GM23338 (cell line): ENCODE results near the gene CREB3L4. TPM values are rescaled to one million over a fixed set of nuclear protein-coding genes. Genes with fewer than 3 reads are reported as not detected.

ENCODE experiments used
- ATAC-seq: fragments of 200-7000 bp; cut with Tn5 transposase; 3 replicates; pipeline ENCODE4 v1.9.1; 2020
- DNase-seq: peaks from one replicate; pipeline ENCODE4 v3.0.0-alpha.2; 2015; ENCODE audit warnings: low spot score
- H2AFZ ChIP-seq: fragments of 200-600 bp; sonication (generic); 2 replicates; pipeline ENCODE4 v1.8.0; 2016; ENCODE audit warnings: antibody characterized with exemption, mild to moderate bottlenecking, moderate library complexity
- H3F3A ChIP-seq: fragments of 200-600 bp; sonication (generic); replicated peaks from 2 replicates; pipeline ENCODE4 v1.8.0; 2017; ENCODE audit warnings: antibody characterized with exemption, mixed run types, low read depth
- H3K27ac ChIP-seq: fragments of 200-600 bp; sonication (generic); 2 replicates; pipeline ENCODE4 v1.6.1; 2016; ENCODE audit warnings: low read depth
- H3K27me3 ChIP-seq: fragments of 200-600 bp; sonication (generic); 2 replicates; pipeline ENCODE4 v1.8.0; 2016; ENCODE audit warnings: mild to moderate bottlenecking, mixed run types, moderate library complexity; ENCODE audit not compliant: insufficient read depth
- H3K36me3 ChIP-seq: fragments of 200-600 bp; sonication (generic); 2 replicates; pipeline ENCODE4 v1.8.0; 2016; ENCODE audit warnings: mild to moderate bottlenecking; ENCODE audit not compliant: insufficient read depth
- H3K4me1 ChIP-seq: fragments of 200-600 bp; sonication (generic); 2 replicates; pipeline ENCODE4 v1.8.0; 2016; ENCODE audit warnings: mild to moderate bottlenecking, moderate library complexity; ENCODE audit not compliant: insufficient read depth
- H3K4me2 ChIP-seq: fragments of 200-600 bp; sonication (generic); 2 replicates; pipeline ENCODE4 v1.7.1; 2017; ENCODE audit warnings: mixed run types
- H3K4me3 ChIP-seq: fragments of 200-600 bp; sonication (generic); 2 replicates; pipeline ENCODE4 v1.6.1; 2016; ENCODE audit warnings: mixed run types
- H3K79me2 ChIP-seq: fragments of 200-600 bp; sonication (generic); replicated peaks from 2 replicates; pipeline ENCODE4 v1.8.0; 2017; ENCODE audit warnings: mild to moderate bottlenecking; ENCODE audit not compliant: insufficient read depth
- H3K9me2 ChIP-seq: fragments of 200-600 bp; sonication (generic); 2 replicates; pipeline ENCODE4 v1.8.0; 2017; ENCODE audit not compliant: insufficient read depth
- H4K20me1 ChIP-seq: fragments of 200-600 bp; sonication (generic); replicated peaks from 2 replicates; pipeline ENCODE4 v1.8.0; 2017; ENCODE audit warnings: mild to moderate bottlenecking; ENCODE audit not compliant: insufficient read depth
- H3K27ac Mint-ChIP-seq: 2 replicates; pipeline ENCODE4 v1.8.0; 2020; ENCODE audit warnings: inconsistent platforms, mild to moderate bottlenecking, moderate library complexity, mixed read lengths
- H3K27me3 Mint-ChIP-seq: 3 replicates; pipeline ENCODE4 v1.8.0; 2022; ENCODE audit warnings: low read depth, mild to moderate bottlenecking, moderate library complexity, mixed read lengths, inconsistent platforms; ENCODE audit not compliant: insufficient read depth, poor library complexity
- H3K36me3 Mint-ChIP-seq: 3 replicates; pipeline ENCODE4 v1.8.0; 2021; ENCODE audit warnings: low read depth, mild to moderate bottlenecking, inconsistent platforms, moderate library complexity, mixed read lengths
- H3K4me1 Mint-ChIP-seq: 3 replicates; pipeline ENCODE4 v1.8.0; 2020; ENCODE audit warnings: mild to moderate bottlenecking, inconsistent platforms, mixed read lengths
- H3K4me3 Mint-ChIP-seq: 3 replicates; pipeline ENCODE4 v1.8.0; 2021; ENCODE audit warnings: moderate library complexity, mild to moderate bottlenecking, inconsistent platforms, mixed read lengths
- H3K9me3 Mint-ChIP-seq: 3 replicates; pipeline ENCODE4 v1.8.0; 2020; ENCODE audit warnings: moderate library complexity, mild to moderate bottlenecking, inconsistent platforms, mixed read lengths
- CREB1 ChIP-seq: fragments of 250-450 bp; sonication (Bioruptor Pico); IDR thresholded peaks from 2 replicates; pipeline ENCODE4 v1.5.0; 2020; ENCODE audit warnings: low read depth, mild to moderate bottlenecking, moderate library complexity
- EZH2 ChIP-seq: fragments of 200-600 bp; sonication (generic); IDR thresholded peaks from one replicate; pipeline ENCODE4 v1.8.0; 2017; ENCODE audit warnings: antibody characterized with exemption, mild to moderate bottlenecking, low read depth; ENCODE audit not compliant: unreplicated experiment
- EZH2phosphoT487 ChIP-seq: fragments of 200-600 bp; sonication (generic); IDR thresholded peaks from one replicate; pipeline ENCODE4 v1.8.1; 2018; ENCODE audit warnings: antibody characterized with exemption; ENCODE audit not compliant: unreplicated experiment
- JUNB ChIP-seq: IDR thresholded peaks from one replicate; pipeline ENCODE4 v1.6.1; 2016; ENCODE audit warnings: antibody characterized with exemption; ENCODE audit not compliant: unreplicated experiment
- NANOG ChIP-seq: IDR thresholded peaks from 2 replicates; pipeline ENCODE4 v1.6.1; 2016; ENCODE audit warnings: antibody characterized with exemption, borderline replicate concordance
- POLR2AphosphoS5 ChIP-seq: IDR thresholded peaks from 2 replicates; pipeline ENCODE4 v1.6.1; 2016; ENCODE audit warnings: antibody characterized with exemption, low read depth
- STAT1 ChIP-seq: IDR thresholded peaks from one replicate; pipeline ENCODE4 v1.6.1; 2016; ENCODE audit warnings: antibody characterized with exemption; ENCODE audit not compliant: unreplicated experiment
- ZNF114 ChIP-seq: fragments of 250-450 bp; sonication (Bioruptor Pico); IDR thresholded peaks from 2 replicates; pipeline ENCODE4 v1.5.0; 2020; ENCODE audit warnings: mild to moderate bottlenecking, moderate library complexity
- ZNF331 ChIP-seq: fragments of 250-450 bp; sonication (Bioruptor Pico); IDR thresholded peaks from 2 replicates; pipeline ENCODE4 v1.5.0; 2020; ENCODE audit warnings: low read depth, mild to moderate bottlenecking, moderate library complexity
- polyA plus RNA-seq: library from polyadenylated mRNA; unstranded; fragments of >200 nt; fragmentation: Nextera tagmentation; extraction: Ambion mirVana; gene quantifications from 2 replicates; pipeline ENCODE4 v1.2.1, GENCODE V29; 2016
- total RNA-seq: library from RNA; depleted of rRNA; stranded (reverse); fragments of >200 nt; shearing (Covaris generic); gene quantifications from 2 replicates; pipeline ENCODE4 v1.2.3, GENCODE V29; 2014
- TF ChIP-seq, protein P1 (sequence below), 2 experiments: fragments of 200-600 bp in 1 of 2; sonication (generic) in 1 of 2; conservative IDR thresholded peaks; 2 replicates each; pipeline versions ENCODE4 v1.5.1 to v1.6.1; 2016 to 2017; ENCODE audit warnings: antibody characterized with exemption in 2 of 2, low read depth in 2 of 2, mild to moderate bottlenecking in 2 of 2, moderate library complexity in 1 of 2
- TF ChIP-seq, protein P2 (sequence below): IDR thresholded peaks from 2 replicates; pipeline ENCODE4 v1.6.1; 2016; ENCODE audit warnings: antibody characterized with exemption
- TF ChIP-seq, protein P3 (sequence below): IDR thresholded peaks from one replicate; pipeline ENCODE4 v1.6.1; 2018; ENCODE audit warnings: antibody characterized with exemption; ENCODE audit not compliant: unreplicated experiment
- TF ChIP-seq, protein P4 (sequence below): fragments of 250-450 bp; sonication (Bioruptor Pico); IDR thresholded peaks from 2 replicates; pipeline ENCODE4 v1.5.0; 2020; ENCODE audit warnings: mild to moderate bottlenecking, moderate library complexity

Gene CREB3L4
- total and polyA plus RNA-seq, 2 experiments from 2014 or later: 19.3 to 26.8 TPM

DNA sequence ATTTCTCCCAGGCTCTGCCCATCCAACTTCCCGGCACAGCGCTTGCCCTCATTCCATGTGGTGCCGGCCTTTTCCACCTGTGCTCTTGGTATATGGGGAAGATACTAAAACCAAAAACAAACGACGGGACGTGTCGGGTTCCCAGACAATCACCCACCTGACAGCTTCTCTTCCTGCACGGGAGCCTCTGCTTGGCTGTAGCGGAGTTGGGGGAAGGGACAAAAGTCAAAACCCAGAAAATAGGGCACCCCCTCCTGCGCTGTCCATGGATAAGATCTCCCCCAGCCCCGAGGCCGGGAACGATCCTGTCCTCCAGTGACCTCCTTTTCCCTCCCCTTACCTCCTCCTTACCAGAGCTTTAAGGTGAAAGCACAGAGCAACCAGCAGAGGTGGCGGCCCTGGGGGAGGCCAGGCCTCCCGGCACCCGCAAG is 9.1 kb downstream of the CREB3L4 start:
- Histone ChIP-seq H3K79me2 (peaks cover 18% of the 10 kb centered on the region), H2AFZ (peak overlapping the region; percentile 73), H3K36me3 (peaks cover 25% of the 10 kb centered on the region; the same call in 1 of the 2 replicates), H3K4me2 (peak overlapping the region; percentile 91), H3F3A (peaks cover 36% of the 10 kb centered on the region), H3K4me1 (no peaks in the 10 kb centered on the region), H3K4me3 (peak overlapping the region; percentile 99), H4K20me1 (no peaks in the 10 kb centered on the region; the same call in 1 of the 2 replicates), H3K27me3 (no peaks in the 10 kb centered on the region), H3K27ac (peak overlapping the region; percentile 85), H3K9me2 (no peaks in the 10 kb centered on the region)
- Mint-ChIP-seq H3K4me1 (peaks cover 20% of the 10 kb centered on the region), H3K27ac (peak overlapping the region; percentile 92), H3K4me3 (peak overlapping the region; percentile 97), H3K36me3 (peaks cover 69% of the 10 kb centered on the region), H3K9me3 (no peaks in the 10 kb centered on the region), H3K27me3 (peaks cover 10% of the 10 kb centered on the region)
- DNase-seq: peak; percentile 35
- ATAC-seq: no peak; the same call in 1 of the 3 replicates
- TF ChIP-seq EZH2phosphoT487 (no peak), ZNF331 (CRISPR knock-in tag) (no peak), STAT1 (no peak), NANOG (no peak), ZNF114 (CRISPR knock-in tag) (no peak), CREB1 (no peak), JUNB (no peak), POLR2AphosphoS5 (no peak), EZH2 (no peak)
- TF ChIP-seq, protein P1, sequence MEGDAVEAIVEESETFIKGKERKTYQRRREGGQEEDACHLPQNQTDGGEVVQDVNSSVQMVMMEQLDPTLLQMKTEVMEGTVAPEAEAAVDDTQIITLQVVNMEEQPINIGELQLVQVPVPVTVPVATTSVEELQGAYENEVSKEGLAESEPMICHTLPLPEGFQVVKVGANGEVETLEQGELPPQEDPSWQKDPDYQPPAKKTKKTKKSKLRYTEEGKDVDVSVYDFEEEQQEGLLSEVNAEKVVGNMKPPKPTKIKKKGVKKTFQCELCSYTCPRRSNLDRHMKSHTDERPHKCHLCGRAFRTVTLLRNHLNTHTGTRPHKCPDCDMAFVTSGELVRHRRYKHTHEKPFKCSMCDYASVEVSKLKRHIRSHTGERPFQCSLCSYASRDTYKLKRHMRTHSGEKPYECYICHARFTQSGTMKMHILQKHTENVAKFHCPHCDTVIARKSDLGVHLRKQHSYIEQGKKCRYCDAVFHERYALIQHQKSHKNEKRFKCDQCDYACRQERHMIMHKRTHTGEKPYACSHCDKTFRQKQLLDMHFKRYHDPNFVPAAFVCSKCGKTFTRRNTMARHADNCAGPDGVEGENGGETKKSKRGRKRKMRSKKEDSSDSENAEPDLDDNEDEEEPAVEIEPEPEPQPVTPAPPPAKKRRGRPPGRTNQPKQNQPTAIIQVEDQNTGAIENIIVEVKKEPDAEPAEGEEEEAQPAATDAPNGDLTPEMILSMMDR (conservative IDR thresholded peaks at IDR 0.05; ENCODE audit: low read depth in 2 of 2): no peak
- TF ChIP-seq, protein P2, sequence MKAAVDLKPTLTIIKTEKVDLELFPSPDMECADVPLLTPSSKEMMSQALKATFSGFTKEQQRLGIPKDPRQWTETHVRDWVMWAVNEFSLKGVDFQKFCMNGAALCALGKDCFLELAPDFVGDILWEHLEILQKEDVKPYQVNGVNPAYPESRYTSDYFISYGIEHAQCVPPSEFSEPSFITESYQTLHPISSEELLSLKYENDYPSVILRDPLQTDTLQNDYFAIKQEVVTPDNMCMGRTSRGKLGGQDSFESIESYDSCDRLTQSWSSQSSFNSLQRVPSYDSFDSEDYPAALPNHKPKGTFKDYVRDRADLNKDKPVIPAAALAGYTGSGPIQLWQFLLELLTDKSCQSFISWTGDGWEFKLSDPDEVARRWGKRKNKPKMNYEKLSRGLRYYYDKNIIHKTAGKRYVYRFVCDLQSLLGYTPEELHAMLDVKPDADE: no peak
- TF ChIP-seq, protein P3, sequence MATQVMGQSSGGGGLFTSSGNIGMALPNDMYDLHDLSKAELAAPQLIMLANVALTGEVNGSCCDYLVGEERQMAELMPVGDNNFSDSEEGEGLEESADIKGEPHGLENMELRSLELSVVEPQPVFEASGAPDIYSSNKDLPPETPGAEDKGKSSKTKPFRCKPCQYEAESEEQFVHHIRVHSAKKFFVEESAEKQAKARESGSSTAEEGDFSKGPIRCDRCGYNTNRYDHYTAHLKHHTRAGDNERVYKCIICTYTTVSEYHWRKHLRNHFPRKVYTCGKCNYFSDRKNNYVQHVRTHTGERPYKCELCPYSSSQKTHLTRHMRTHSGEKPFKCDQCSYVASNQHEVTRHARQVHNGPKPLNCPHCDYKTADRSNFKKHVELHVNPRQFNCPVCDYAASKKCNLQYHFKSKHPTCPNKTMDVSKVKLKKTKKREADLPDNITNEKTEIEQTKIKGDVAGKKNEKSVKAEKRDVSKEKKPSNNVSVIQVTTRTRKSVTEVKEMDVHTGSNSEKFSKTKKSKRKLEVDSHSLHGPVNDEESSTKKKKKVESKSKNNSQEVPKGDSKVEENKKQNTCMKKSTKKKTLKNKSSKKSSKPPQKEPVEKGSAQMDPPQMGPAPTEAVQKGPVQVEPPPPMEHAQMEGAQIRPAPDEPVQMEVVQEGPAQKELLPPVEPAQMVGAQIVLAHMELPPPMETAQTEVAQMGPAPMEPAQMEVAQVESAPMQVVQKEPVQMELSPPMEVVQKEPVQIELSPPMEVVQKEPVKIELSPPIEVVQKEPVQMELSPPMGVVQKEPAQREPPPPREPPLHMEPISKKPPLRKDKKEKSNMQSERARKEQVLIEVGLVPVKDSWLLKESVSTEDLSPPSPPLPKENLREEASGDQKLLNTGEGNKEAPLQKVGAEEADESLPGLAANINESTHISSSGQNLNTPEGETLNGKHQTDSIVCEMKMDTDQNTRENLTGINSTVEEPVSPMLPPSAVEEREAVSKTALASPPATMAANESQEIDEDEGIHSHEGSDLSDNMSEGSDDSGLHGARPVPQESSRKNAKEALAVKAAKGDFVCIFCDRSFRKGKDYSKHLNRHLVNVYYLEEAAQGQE: no peak
- TF ChIP-seq, protein P4, sequence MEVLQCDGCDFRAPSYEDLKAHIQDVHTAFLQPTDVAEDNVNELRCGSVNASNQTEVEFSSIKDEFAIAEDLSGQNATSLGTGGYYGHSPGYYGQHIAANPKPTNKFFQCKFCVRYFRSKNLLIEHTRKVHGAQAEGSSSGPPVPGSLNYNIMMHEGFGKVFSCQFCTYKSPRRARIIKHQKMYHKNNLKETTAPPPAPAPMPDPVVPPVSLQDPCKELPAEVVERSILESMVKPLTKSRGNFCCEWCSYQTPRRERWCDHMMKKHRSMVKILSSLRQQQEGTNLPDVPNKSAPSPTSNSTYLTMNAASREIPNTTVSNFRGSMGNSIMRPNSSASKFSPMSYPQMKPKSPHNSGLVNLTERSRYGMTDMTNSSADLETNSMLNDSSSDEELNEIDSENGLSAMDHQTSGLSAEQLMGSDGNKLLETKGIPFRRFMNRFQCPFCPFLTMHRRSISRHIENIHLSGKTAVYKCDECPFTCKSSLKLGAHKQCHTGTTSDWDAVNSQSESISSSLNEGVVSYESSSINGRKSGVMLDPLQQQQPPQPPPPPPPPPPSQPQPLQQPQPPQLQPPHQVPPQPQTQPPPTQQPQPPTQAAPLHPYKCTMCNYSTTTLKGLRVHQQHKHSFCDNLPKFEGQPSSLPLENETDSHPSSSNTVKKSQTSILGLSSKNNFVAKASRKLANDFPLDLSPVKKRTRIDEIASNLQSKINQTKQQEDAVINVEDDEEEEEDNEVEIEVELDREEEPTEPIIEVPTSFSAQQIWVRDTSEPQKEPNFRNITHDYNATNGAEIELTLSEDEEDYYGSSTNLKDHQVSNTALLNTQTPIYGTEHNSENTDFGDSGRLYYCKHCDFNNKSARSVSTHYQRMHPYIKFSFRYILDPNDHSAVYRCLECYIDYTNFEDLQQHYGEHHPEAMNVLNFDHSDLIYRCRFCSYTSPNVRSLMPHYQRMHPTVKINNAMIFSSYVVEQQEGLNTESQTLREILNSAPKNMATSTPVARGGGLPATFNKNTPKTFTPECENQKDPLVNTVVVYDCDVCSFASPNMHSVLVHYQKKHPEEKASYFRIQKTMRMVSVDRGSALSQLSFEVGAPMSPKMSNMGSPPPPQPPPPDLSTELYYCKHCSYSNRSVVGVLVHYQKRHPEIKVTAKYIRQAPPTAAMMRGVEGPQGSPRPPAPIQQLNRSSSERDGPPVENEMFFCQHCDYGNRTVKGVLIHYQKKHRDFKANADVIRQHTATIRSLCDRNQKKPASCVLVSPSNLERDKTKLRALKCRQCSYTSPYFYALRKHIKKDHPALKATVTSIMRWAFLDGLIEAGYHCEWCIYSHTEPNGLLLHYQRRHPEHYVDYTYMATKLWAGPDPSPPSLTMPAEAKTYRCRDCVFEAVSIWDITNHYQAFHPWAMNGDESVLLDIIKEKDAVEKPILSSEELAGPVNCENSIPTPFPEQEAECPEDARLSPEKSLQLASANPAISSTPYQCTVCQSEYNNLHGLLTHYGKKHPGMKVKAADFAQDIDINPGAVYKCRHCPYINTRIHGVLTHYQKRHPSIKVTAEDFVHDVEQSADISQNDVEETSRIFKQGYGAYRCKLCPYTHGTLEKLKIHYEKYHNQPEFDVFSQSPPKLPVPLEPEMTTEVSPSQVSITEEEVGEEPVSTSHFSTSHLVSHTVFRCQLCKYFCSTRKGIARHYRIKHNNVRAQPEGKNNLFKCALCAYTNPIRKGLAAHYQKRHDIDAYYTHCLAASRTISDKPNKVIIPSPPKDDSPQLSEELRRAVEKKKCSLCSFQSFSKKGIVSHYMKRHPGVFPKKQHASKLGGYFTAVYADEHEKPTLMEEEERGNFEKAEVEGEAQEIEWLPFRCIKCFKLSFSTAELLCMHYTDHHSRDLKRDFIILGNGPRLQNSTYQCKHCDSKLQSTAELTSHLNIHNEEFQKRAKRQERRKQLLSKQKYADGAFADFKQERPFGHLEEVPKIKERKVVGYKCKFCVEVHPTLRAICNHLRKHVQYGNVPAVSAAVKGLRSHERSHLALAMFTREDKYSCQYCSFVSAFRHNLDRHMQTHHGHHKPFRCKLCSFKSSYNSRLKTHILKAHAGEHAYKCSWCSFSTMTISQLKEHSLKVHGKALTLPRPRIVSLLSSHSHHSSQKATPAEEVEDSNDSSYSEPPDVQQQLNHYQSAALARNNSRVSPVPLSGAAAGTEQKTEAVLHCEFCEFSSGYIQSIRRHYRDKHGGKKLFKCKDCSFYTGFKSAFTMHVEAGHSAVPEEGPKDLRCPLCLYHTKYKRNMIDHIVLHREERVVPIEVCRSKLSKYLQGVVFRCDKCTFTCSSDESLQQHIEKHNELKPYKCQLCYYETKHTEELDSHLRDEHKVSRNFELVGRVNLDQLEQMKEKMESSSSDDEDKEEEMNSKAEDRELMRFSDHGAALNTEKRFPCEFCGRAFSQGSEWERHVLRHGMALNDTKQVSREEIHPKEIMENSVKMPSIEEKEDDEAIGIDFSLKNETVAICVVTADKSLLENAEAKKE (CRISPR knock-in tag): no peak
